Sigmoid colon (tissue), 7 donors: ENCODE data around the gene ADK. TPM values are rescaled to one million over a fixed set of nuclear protein-coding genes. Genes with fewer than 3 reads are reported as not detected.

Experiments used
- DNase-seq: peaks from one replicate; pipeline ENCODE4 v3.0.0-alpha.2; 2019
- H3K27ac ChIP-seq, 4 donors: fragments of 200-600 bp; sonication (generic); one replicate each; pipeline ENCODE4 v1.5.1; 2016 to 2019; ENCODE audit warnings: mild to moderate bottlenecking in 1 of 4
- H3K27me3 ChIP-seq, 3 donors: fragments of 200-600 bp; sonication (generic); one replicate each; pipeline ENCODE4 v1.5.1; 2019; ENCODE audit warnings: mild to moderate bottlenecking in 1 of 3
- H3K36me3 ChIP-seq, 4 donors: fragments of 200-600 bp; sonication (generic); one replicate each; pipeline ENCODE4 v1.5.1; 2016 to 2019
- H3K4me1 ChIP-seq, 4 donors: fragments of 200-600 bp; sonication (generic); one replicate each; pipeline ENCODE4 v1.5.1; 2017 to 2019
- H3K4me3 ChIP-seq, 4 donors: fragments of 200-600 bp; sonication (generic); one replicate each; pipeline ENCODE4 v1.5.1; 2017 to 2019; ENCODE audit warnings: mild to moderate bottlenecking in 2 of 4, moderate library complexity in 1 of 4
- H3K9me3 ChIP-seq, 4 donors: fragments of 200-600 bp in 3 of 4; sonication (generic) in 3 of 4; one replicate each; pipeline versions ENCODE4 v1.5.1 to v1.6.1; 2013 to 2019
- CTCF ChIP-seq, 4 experiments: fragments of 450-650 bp in 3 of 4; fragments of 200-600 bp in 1 of 4; IDR thresholded peaks; one replicate each; pipeline ENCODE4 v1.5.1; 2016 to 2019; ENCODE audit warnings: antibody characterized with exemption in 4 of 4, mild to moderate bottlenecking in 3 of 4, moderate library complexity in 2 of 4
- EP300 ChIP-seq, 4 donors: sonication (generic); formaldehyde crosslinking; IDR thresholded peaks; one replicate each; pipeline ENCODE4 v1.6.1; 2017; ENCODE audit warnings: antibody characterized with exemption in 4 of 4
- POLR2A ChIP-seq, 2 donors: fragments of 450-650 bp; IDR thresholded peaks; one replicate each; pipeline ENCODE4 v1.6.1; 2016; ENCODE audit warnings: antibody characterized with exemption in 2 of 2, mild to moderate bottlenecking in 2 of 2, moderate library complexity in 2 of 2
- POLR2AphosphoS5 ChIP-seq, 4 donors: sonication (generic); formaldehyde crosslinking; IDR thresholded peaks; one replicate each; pipeline ENCODE4 v1.6.1; 2017; ENCODE audit warnings: antibody characterized with exemption in 4 of 4
- WGBS, 2 donors: extraction: QIAGEN DNeasy Blood & Tissue Kit; methylation state at CpG; one replicate each; pipeline ENCODE4 v1.1.7; 2013; 5-methylcytosine and 5-hydroxymethylcytosine counted together
- intact Hi-C: fragments of 100-400 bp; cut with DNase I; formaldehyde crosslinking; loops from one replicate; pipeline ENCODE4 v1.15.1; 2023
- polyA plus RNA-seq, 3 donors: library from polyadenylated mRNA; stranded (reverse); fragments of 200-250 nt; gene quantifications; one replicate each; pipeline ENCODE4 v1.2.3, GENCODE V29; 2013
- total RNA-seq, 4 donors: library from RNA; depleted of rRNA; stranded (reverse); fragments of >200 nt; gene quantifications; one replicate each; pipeline ENCODE4 v1.1.0, GENCODE V29; 2016
- donor health status: healthy with polysubstance abuse.
- donor health status: Bipolar disorder and iron deficiency.
- donor health status: healthy.

The ADK gene
- total and polyA plus RNA-seq, 7 donors, result 15.2 to 31.3 (median 25.3) TPM

DNA sequence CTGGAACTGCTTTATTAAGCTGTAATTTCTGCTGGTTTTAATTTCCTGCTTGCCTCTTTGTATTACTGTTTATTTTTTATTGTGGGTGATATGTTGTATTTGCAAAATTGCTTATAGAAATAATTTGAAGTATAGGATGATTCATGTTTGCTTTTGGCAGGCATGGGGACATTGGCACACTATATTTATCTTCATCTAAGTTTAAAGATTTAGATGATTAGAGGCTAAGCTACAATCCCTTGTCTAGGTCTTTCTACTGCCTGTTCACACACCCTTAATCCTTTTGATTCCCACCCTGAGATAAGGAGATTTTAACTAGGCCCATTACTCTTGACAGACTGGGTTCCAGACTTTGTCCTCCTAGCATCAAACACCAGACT, 492.6 kb downstream of the ADK start:
- no peak for DNase-seq
- Histone ChIP-seq H3K4me3 (no peak overlapping the region), H3K36me3 (no peaks in the 10 kb centered on the region), H3K4me1 (peaks cover 0 to 18% (median 15%) of the 10 kb centered on the region in 4 donors), H3K9me3 (peaks cover 0 to 4% (median 0%) of the 10 kb centered on the region in 4 donors), H3K27ac (no peak overlapping the region), H3K27me3 (no peaks in the 10 kb centered on the region)
- no peak for TF ChIP-seq EP300 (IDR thresholded peaks at IDR 0.05)
- no peak for TF ChIP-seq CTCF (IDR thresholded peaks at IDR 0.05)
- no peak for TF ChIP-seq POLR2A (IDR thresholded peaks at IDR 0.05)
- TF ChIP-seq POLR2AphosphoS5 (IDR thresholded peaks at IDR 0.05), result no peak
- intact Hi-C loops, result no loop called here

GRCh38 chr10:74644738-74645137, 493.7 kb downstream of the ADK start:
- Histone ChIP-seq H3K4me3 (no peak overlapping the region), H3K36me3 (no peaks in the 10 kb centered on the region), H3K27ac (no peak overlapping the region), H3K9me3 (peaks cover 0 to 4% (median 0%) of the 10 kb centered on the region in 4 donors), H3K27me3 (no peaks in the 10 kb centered on the region), H3K4me1 (peaks cover 0 to 18% (median 15%) of the 10 kb centered on the region in 4 donors)
- TF ChIP-seq EP300 (IDR thresholded peaks at IDR 0.05), result no peak
- no peak for TF ChIP-seq POLR2A (IDR thresholded peaks at IDR 0.05)
- TF ChIP-seq POLR2AphosphoS5 (IDR thresholded peaks at IDR 0.05), result no peak
- no peak for TF ChIP-seq CTCF (IDR thresholded peaks at IDR 0.05)
- DNase-seq, result no peak
- WGBS, 2 donors, result 90 to 93% methylated on average over 2 of the region's 2 CpGs
- intact Hi-C loops, result no loop called here

DNA sequence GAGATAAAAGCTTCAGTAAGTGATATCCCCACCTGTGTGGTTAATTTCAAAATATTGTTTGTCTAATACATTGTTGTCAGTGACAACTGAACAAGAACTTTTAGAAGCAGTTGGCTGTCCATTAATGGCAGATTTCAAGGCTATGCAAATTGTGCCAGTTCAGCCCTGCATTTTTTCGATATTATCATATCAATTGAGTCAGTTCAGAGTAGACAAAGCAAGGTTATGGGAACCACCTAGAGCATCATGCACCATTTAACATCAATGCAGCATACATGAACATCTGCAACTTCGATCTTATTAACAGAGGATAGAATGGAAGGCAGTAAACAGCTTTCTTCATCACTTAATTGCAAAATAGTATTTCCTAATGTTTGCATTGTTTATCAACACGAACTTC, 494.7 kb downstream of the ADK start:
- Histone ChIP-seq H3K27me3 (no peaks in the 10 kb centered on the region), H3K27ac (no peak overlapping the region), H3K4me3 (no peak overlapping the region), H3K36me3 (no peaks in the 10 kb centered on the region), H3K4me1 (peaks cover 0 to 10% (median 6%) of the 10 kb centered on the region in 4 donors), H3K9me3 (peaks cover 0 to 4% (median 0%) of the 10 kb centered on the region in 4 donors)
- no peak for DNase-seq
- 93 to 98% methylated on average over 3 of the region's 3 CpGs for WGBS, 2 donors
- intact Hi-C loops, result no loop called here
- TF ChIP-seq EP300 (IDR thresholded peaks at IDR 0.05), result no peak
- TF ChIP-seq POLR2A (IDR thresholded peaks at IDR 0.05), result no peak
- TF ChIP-seq POLR2AphosphoS5 (IDR thresholded peaks at IDR 0.05), result no peak
- TF ChIP-seq CTCF (IDR thresholded peaks at IDR 0.05), result no peak

- TF ChIP-seq EP300 (IDR thresholded peaks at IDR 0.05), result no peak
- TF ChIP-seq POLR2AphosphoS5 (IDR thresholded peaks at IDR 0.05), result no peak
- no peaks in the 10 kb centered on the region for H3K27me3 ChIP-seq
- 94 to 97% methylated on average over 1 of the region's 1 CpG for WGBS, 2 donors
- DNase-seq, result no peak
- no peak overlapping the region for H3K4me3 ChIP-seq
- intact Hi-C loops, result no loop called here
- H3K9me3 ChIP-seq, result no peaks in the 10 kb centered on the region
- H3K27ac ChIP-seq, result no peak overlapping the region
- H3K36me3 ChIP-seq, result no peaks in the 10 kb centered on the region
- H3K4me1 ChIP-seq, result no peaks in the 10 kb centered on the region
These were observed 499.6 kb downstream of the ADK start for GRCh38 chr10:74650613-74651012.

- TF ChIP-seq EP300 (IDR thresholded peaks at IDR 0.05), result no peak
- TF ChIP-seq POLR2A (IDR thresholded peaks at IDR 0.05), result no peak
- no peak for TF ChIP-seq CTCF (IDR thresholded peaks at IDR 0.05)
- no peak for TF ChIP-seq POLR2AphosphoS5 (IDR thresholded peaks at IDR 0.05)
- Histone ChIP-seq H3K27me3 (no peaks in the 10 kb centered on the region), H3K36me3 (no peaks in the 10 kb centered on the region), H3K27ac (no peak overlapping the region), H3K4me1 (no peaks in the 10 kb centered on the region), H3K4me3 (no peak overlapping the region), H3K9me3 (no peaks in the 10 kb centered on the region)
- no peak for DNase-seq
- intact Hi-C loops, result no loop called here
These were observed 500.5 kb downstream of the ADK start for GRCh38 chr10:74651565-74651964.
